Adipocyte (in vitro differentiated cells): Measurements from ENCODE around the gene NFIA.

Experiments used
- DNase-seq: peaks from one replicate; pipeline ENCODE4 v3.0.0-alpha.2; 2015; ENCODE audit warnings: low read depth
- H3K27me3 ChIP-seq: replicated peaks from 2 replicates; pipeline ENCODE4 v1.7.0; 2013; ENCODE audit warnings: mild to moderate bottlenecking, low read length, moderate library complexity; ENCODE audit not compliant: control insufficient read depth, insufficient read depth
- H3K36me3 ChIP-seq: 2 replicates; pipeline ENCODE4 v1.7.0; 2013; ENCODE audit warnings: low read length, mild to moderate bottlenecking, moderate library complexity; ENCODE audit not compliant: control insufficient read depth, insufficient read depth, severe bottlenecking
- H3K4me1 ChIP-seq: 2 replicates; pipeline ENCODE4 v1.7.0; 2013; ENCODE audit warnings: mild to moderate bottlenecking, low read length, moderate library complexity; ENCODE audit not compliant: control insufficient read depth, insufficient read depth
- H3K4me3 ChIP-seq: 2 replicates; pipeline ENCODE4 v1.7.0; 2013; ENCODE audit warnings: mild to moderate bottlenecking, low read length, moderate library complexity
- H3K9ac ChIP-seq: 2 replicates; pipeline ENCODE4 v1.7.0; 2013; ENCODE audit warnings: mild to moderate bottlenecking, low read length, moderate library complexity
- H3K9me3 ChIP-seq: 2 replicates; pipeline ENCODE4 v1.7.0; 2013; ENCODE audit warnings: mild to moderate bottlenecking, low read length, moderate library complexity; ENCODE audit not compliant: control insufficient read depth

Gene NFIA

GRCh38 chr1:61088163-61088974 lies 6.0 kb downstream of the NFIA start:
- H3K4me3 ChIP-seq: no peak overlapping the region
- no peaks in the 10 kb centered on the region for H3K27me3 ChIP-seq
- peaks cover 14% of the 10 kb centered on the region for H3K36me3 ChIP-seq
- H3K4me1 ChIP-seq: peaks cover 37% of the 10 kb centered on the region
- H3K9ac ChIP-seq: no peak overlapping the region
- no peaks in the 10 kb centered on the region for H3K9me3 ChIP-seq
- no peak for DNase-seq

GRCh38 chr1:61089338-61089737 lies 7.0 kb downstream of the NFIA start:
- peaks cover 14% of the 10 kb centered on the region for H3K36me3 ChIP-seq
- no peak overlapping the region for H3K4me3 ChIP-seq
- no peak overlapping the region for H3K9ac ChIP-seq
- DNase-seq: no peak
- peaks cover 47% of the 10 kb centered on the region for H3K4me1 ChIP-seq
- H3K9me3 ChIP-seq: no peaks in the 10 kb centered on the region
- H3K27me3 ChIP-seq: no peaks in the 10 kb centered on the region

GRCh38 chr1:61089741-61090140 lies 7.4 kb downstream of the NFIA start:
- H3K36me3 ChIP-seq: peaks cover 14% of the 10 kb centered on the region
- H3K27me3 ChIP-seq: no peaks in the 10 kb centered on the region
- H3K9me3 ChIP-seq: no peaks in the 10 kb centered on the region
- DNase-seq: no peak
- H3K4me1 ChIP-seq: peaks cover 48% of the 10 kb centered on the region
- H3K9ac ChIP-seq: no peak overlapping the region
- H3K4me3 ChIP-seq: no peak overlapping the region

GRCh38 chr1:61090546-61091202 lies 8.3 kb downstream of the NFIA start:
- Histone ChIP-seq H3K9ac (no peak overlapping the region), H3K36me3 (peaks cover 14% of the 10 kb centered on the region)

GRCh38 chr1:61091455-61091854 lies 9.1 kb downstream of the NFIA start:
- Histone ChIP-seq H3K4me1 (peaks cover 41% of the 10 kb centered on the region), H3K9me3 (no peaks in the 10 kb centered on the region), H3K36me3 (peaks cover 14% of the 10 kb centered on the region), H3K4me3 (no peak overlapping the region), H3K27me3 (no peaks in the 10 kb centered on the region), H3K9ac (no peak overlapping the region)
- no peak for DNase-seq

More at GRCh38 chr1:61090546-61091202, 8.3 kb downstream of the NFIA start:
- Histone ChIP-seq H3K4me1 (peaks cover 48% of the 10 kb centered on the region), H3K4me3 (no peak overlapping the region), H3K27me3 (no peaks in the 10 kb centered on the region), H3K9me3 (no peaks in the 10 kb centered on the region)
- no peak for DNase-seq

GRCh38 chr1:61092642-61093041 lies 10.3 kb downstream of the NFIA start:
- Histone ChIP-seq H3K4me3 (no peak overlapping the region), H3K4me1 (peaks cover 38% of the 10 kb centered on the region), H3K27me3 (no peaks in the 10 kb centered on the region), H3K9me3 (no peaks in the 10 kb centered on the region), H3K36me3 (peaks cover 14% of the 10 kb centered on the region), H3K9ac (no peak overlapping the region)
- no peak for DNase-seq

GRCh38 chr1:61093525-61094137 lies 11.3 kb downstream of the NFIA start:
- Histone ChIP-seq H3K27me3 (no peaks in the 10 kb centered on the region), H3K9ac (peak overlapping the region; percentile 47), H3K9me3 (no peaks in the 10 kb centered on the region), H3K36me3 (peaks cover 7% of the 10 kb centered on the region), H3K4me3 (peak overlapping the region; percentile 69), H3K4me1 (peaks cover 36% of the 10 kb centered on the region)
- no peak for DNase-seq

- H3K27me3 ChIP-seq: no peaks in the 10 kb centered on the region
- H3K4me3 ChIP-seq: peak overlapping the region; percentile 69
- peaks cover 36% of the 10 kb centered on the region for H3K4me1 ChIP-seq
- no peaks in the 10 kb centered on the region for H3K36me3 ChIP-seq
- H3K9ac ChIP-seq: peak overlapping the region; percentile 47
- no peaks in the 10 kb centered on the region for H3K9me3 ChIP-seq
- DNase-seq: no peak
These were observed 12.5 kb downstream of the NFIA start for GRCh38 chr1:61094677-61095469.

GRCh38 chr1:61095470-61095812 lies 13.1 kb downstream of the NFIA start:
- Histone ChIP-seq H3K27me3 (no peaks in the 10 kb centered on the region), H3K4me3 (no peak overlapping the region), H3K36me3 (no peaks in the 10 kb centered on the region), H3K9ac (no peak overlapping the region), H3K4me1 (peaks cover 36% of the 10 kb centered on the region), H3K9me3 (no peaks in the 10 kb centered on the region)
- DNase-seq: no peak

GRCh38 chr1:61097317-61097716 lies 15.0 kb downstream of the NFIA start:
- no peak overlapping the region for H3K4me3 ChIP-seq
- H3K27me3 ChIP-seq: no peaks in the 10 kb centered on the region
- peak; percentile 69 for DNase-seq
- H3K36me3 ChIP-seq: no peaks in the 10 kb centered on the region
- no peak overlapping the region for H3K9ac ChIP-seq
- no peaks in the 10 kb centered on the region for H3K9me3 ChIP-seq
- H3K4me1 ChIP-seq: peaks cover 44% of the 10 kb centered on the region

- H3K4me3 ChIP-seq: no peak overlapping the region
- peaks cover 48% of the 10 kb centered on the region for H3K4me1 ChIP-seq
- H3K27me3 ChIP-seq: no peaks in the 10 kb centered on the region
- no peaks in the 10 kb centered on the region for H3K9me3 ChIP-seq
- H3K9ac ChIP-seq: no peak overlapping the region
- no peak for DNase-seq
- no peaks in the 10 kb centered on the region for H3K36me3 ChIP-seq
These were observed 15.4 kb downstream of the NFIA start for GRCh38 chr1:61097722-61098121.
